GM23338 (cell line): Measurements from ENCODE around the gene INO80. TPM values are rescaled to one million over a fixed set of nuclear protein-coding genes. Genes with fewer than 3 reads are reported as not detected.
A peak's percentile ranks its signal among the peaks of the same experiment; 100 is the strongest.
"Not testable (repeated sequence)": the region's sequence is repeated elsewhere in the genome, so short reads cannot be mapped to it uniquely, and the experiment has no call there.

Experiments
- ATAC-seq: fragments of 200-7000 bp; cut with Tn5 transposase; 3 replicates; pipeline ENCODE4 v1.9.1; 2020
- DNase-seq: peaks from one replicate; pipeline ENCODE4 v3.0.0-alpha.2; 2015; ENCODE audit warnings: low spot score
- H2AFZ ChIP-seq: fragments of 200-600 bp; sonication (generic); 2 replicates; pipeline ENCODE4 v1.8.0; 2016; ENCODE audit warnings: antibody characterized with exemption, mild to moderate bottlenecking, moderate library complexity
- H3F3A ChIP-seq: fragments of 200-600 bp; sonication (generic); replicated peaks from 2 replicates; pipeline ENCODE4 v1.8.0; 2017; ENCODE audit warnings: antibody characterized with exemption, mixed run types, low read depth
- H3K27ac ChIP-seq: fragments of 200-600 bp; sonication (generic); 2 replicates; pipeline ENCODE4 v1.6.1; 2016; ENCODE audit warnings: low read depth
- H3K27me3 ChIP-seq: fragments of 200-600 bp; sonication (generic); 2 replicates; pipeline ENCODE4 v1.8.0; 2016; ENCODE audit warnings: mild to moderate bottlenecking, mixed run types, moderate library complexity; ENCODE audit not compliant: insufficient read depth
- H3K36me3 ChIP-seq: fragments of 200-600 bp; sonication (generic); 2 replicates; pipeline ENCODE4 v1.8.0; 2016; ENCODE audit warnings: mild to moderate bottlenecking; ENCODE audit not compliant: insufficient read depth
- H3K4me1 ChIP-seq: fragments of 200-600 bp; sonication (generic); 2 replicates; pipeline ENCODE4 v1.8.0; 2016; ENCODE audit warnings: mild to moderate bottlenecking, moderate library complexity; ENCODE audit not compliant: insufficient read depth
- H3K4me2 ChIP-seq: fragments of 200-600 bp; sonication (generic); 2 replicates; pipeline ENCODE4 v1.7.1; 2017; ENCODE audit warnings: mixed run types
- H3K4me3 ChIP-seq: fragments of 200-600 bp; sonication (generic); 2 replicates; pipeline ENCODE4 v1.6.1; 2016; ENCODE audit warnings: mixed run types
- H3K79me2 ChIP-seq: fragments of 200-600 bp; sonication (generic); replicated peaks from 2 replicates; pipeline ENCODE4 v1.8.0; 2017; ENCODE audit warnings: mild to moderate bottlenecking; ENCODE audit not compliant: insufficient read depth
- H3K9me2 ChIP-seq: fragments of 200-600 bp; sonication (generic); 2 replicates; pipeline ENCODE4 v1.8.0; 2017; ENCODE audit not compliant: insufficient read depth
- H4K20me1 ChIP-seq: fragments of 200-600 bp; sonication (generic); replicated peaks from 2 replicates; pipeline ENCODE4 v1.8.0; 2017; ENCODE audit warnings: mild to moderate bottlenecking; ENCODE audit not compliant: insufficient read depth
- H3K27ac Mint-ChIP-seq: 2 replicates; pipeline ENCODE4 v1.8.0; 2020; ENCODE audit warnings: inconsistent platforms, mild to moderate bottlenecking, moderate library complexity, mixed read lengths
- H3K27me3 Mint-ChIP-seq: 3 replicates; pipeline ENCODE4 v1.8.0; 2022; ENCODE audit warnings: low read depth, mild to moderate bottlenecking, moderate library complexity, mixed read lengths, inconsistent platforms; ENCODE audit not compliant: insufficient read depth, poor library complexity
- H3K36me3 Mint-ChIP-seq: 3 replicates; pipeline ENCODE4 v1.8.0; 2021; ENCODE audit warnings: low read depth, mild to moderate bottlenecking, inconsistent platforms, moderate library complexity, mixed read lengths
- H3K4me1 Mint-ChIP-seq: 3 replicates; pipeline ENCODE4 v1.8.0; 2020; ENCODE audit warnings: mild to moderate bottlenecking, inconsistent platforms, mixed read lengths
- H3K4me3 Mint-ChIP-seq: 3 replicates; pipeline ENCODE4 v1.8.0; 2021; ENCODE audit warnings: moderate library complexity, mild to moderate bottlenecking, inconsistent platforms, mixed read lengths
- H3K9me3 Mint-ChIP-seq: 3 replicates; pipeline ENCODE4 v1.8.0; 2020; ENCODE audit warnings: moderate library complexity, mild to moderate bottlenecking, inconsistent platforms, mixed read lengths
- JUNB ChIP-seq: IDR thresholded peaks from one replicate; pipeline ENCODE4 v1.6.1; 2016; ENCODE audit warnings: antibody characterized with exemption; ENCODE audit not compliant: unreplicated experiment
- POLR2AphosphoS5 ChIP-seq: IDR thresholded peaks from 2 replicates; pipeline ENCODE4 v1.6.1; 2016; ENCODE audit warnings: antibody characterized with exemption, low read depth
- ZNF114 ChIP-seq: fragments of 250-450 bp; sonication (Bioruptor Pico); IDR thresholded peaks from 2 replicates; pipeline ENCODE4 v1.5.0; 2020; ENCODE audit warnings: mild to moderate bottlenecking, moderate library complexity
- polyA plus RNA-seq: library from polyadenylated mRNA; unstranded; fragments of >200 nt; fragmentation: Nextera tagmentation; extraction: Ambion mirVana; gene quantifications from 2 replicates; pipeline ENCODE4 v1.2.1, GENCODE V29; 2016
- total RNA-seq: library from RNA; depleted of rRNA; stranded (reverse); fragments of >200 nt; shearing (Covaris generic); gene quantifications from 2 replicates; pipeline ENCODE4 v1.2.3, GENCODE V29; 2014
- TF ChIP-seq, protein P1 (sequence below): IDR thresholded peaks from one replicate; pipeline ENCODE4 v1.6.1; 2018; ENCODE audit warnings: antibody characterized with exemption; ENCODE audit not compliant: unreplicated experiment

INO80 gene
- total and polyA plus RNA-seq, 2 experiments from 2014 or later, result 6.5 to 24.9 TPM

DNA sequence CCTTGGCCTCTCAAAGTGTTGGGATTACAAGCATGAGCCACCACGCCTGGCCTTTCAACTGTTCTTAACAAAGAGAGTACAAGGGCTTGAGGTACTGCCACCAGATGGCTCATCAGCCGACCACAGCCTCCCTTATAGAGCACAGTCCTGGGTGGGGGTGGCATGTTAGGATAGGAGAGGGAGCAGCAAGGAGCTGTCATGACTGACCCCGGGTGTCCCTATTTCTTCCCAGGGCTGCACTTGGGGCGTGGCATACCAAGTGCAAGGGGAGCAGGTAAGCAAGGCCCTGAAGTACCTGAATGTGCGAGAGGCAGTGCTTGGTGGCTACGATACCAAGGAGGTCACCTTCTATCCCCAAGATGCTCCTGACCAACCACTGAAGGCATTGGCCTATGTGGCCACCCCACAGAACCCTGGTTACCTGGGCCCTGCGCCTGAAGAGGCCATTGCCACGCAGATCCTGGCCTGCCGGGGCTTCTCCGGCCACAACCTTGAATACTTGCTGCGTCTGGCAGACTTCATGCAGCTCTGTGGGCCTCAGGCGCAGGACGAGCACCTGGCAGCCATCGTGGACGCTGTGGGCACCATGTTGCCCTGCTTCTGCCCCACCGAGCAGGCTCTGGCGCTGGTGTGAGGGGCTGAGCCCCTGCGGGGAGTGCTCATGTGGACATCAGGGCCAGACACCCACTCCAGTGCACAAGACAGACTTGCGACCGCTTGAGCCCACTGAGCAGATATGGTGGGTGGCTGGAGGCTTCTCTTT lies 160.8 kb downstream of the INO80 start:
- peak overlapping the region; percentile 98 for H3K4me3 ChIP-seq
- H3K27ac Mint-ChIP-seq, result peak overlapping the region; percentile 36; the same call in 1 of the 2 replicates
- peaks cover 31% of the 10 kb centered on the region for H3K79me2 ChIP-seq
- TF ChIP-seq ZNF114 (CRISPR knock-in tag) (no peak), POLR2AphosphoS5 (peak; percentile 31; the same call in 1 of the 2 replicates), JUNB (no peak)
- TF ChIP-seq, protein P1, sequence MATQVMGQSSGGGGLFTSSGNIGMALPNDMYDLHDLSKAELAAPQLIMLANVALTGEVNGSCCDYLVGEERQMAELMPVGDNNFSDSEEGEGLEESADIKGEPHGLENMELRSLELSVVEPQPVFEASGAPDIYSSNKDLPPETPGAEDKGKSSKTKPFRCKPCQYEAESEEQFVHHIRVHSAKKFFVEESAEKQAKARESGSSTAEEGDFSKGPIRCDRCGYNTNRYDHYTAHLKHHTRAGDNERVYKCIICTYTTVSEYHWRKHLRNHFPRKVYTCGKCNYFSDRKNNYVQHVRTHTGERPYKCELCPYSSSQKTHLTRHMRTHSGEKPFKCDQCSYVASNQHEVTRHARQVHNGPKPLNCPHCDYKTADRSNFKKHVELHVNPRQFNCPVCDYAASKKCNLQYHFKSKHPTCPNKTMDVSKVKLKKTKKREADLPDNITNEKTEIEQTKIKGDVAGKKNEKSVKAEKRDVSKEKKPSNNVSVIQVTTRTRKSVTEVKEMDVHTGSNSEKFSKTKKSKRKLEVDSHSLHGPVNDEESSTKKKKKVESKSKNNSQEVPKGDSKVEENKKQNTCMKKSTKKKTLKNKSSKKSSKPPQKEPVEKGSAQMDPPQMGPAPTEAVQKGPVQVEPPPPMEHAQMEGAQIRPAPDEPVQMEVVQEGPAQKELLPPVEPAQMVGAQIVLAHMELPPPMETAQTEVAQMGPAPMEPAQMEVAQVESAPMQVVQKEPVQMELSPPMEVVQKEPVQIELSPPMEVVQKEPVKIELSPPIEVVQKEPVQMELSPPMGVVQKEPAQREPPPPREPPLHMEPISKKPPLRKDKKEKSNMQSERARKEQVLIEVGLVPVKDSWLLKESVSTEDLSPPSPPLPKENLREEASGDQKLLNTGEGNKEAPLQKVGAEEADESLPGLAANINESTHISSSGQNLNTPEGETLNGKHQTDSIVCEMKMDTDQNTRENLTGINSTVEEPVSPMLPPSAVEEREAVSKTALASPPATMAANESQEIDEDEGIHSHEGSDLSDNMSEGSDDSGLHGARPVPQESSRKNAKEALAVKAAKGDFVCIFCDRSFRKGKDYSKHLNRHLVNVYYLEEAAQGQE, result no peak
- H3K27me3 Mint-ChIP-seq, result peaks cover 50% of the 10 kb centered on the region
- peaks cover 48% of the 10 kb centered on the region for H3K36me3 Mint-ChIP-seq
- H3K4me1 ChIP-seq, result peaks cover 33% of the 10 kb centered on the region
- peaks cover 35% of the 10 kb centered on the region for H3F3A ChIP-seq
- H2AFZ ChIP-seq, result no peak overlapping the region
- no peaks in the 10 kb centered on the region; the same call in none of the 3 replicates for H3K9me3 Mint-ChIP-seq
- no peaks in the 10 kb centered on the region for H3K9me2 ChIP-seq
- 0 out of 2 replicates have a peak overlapping the region, but pooled peaks have one; percentile 8 for H3K27ac ChIP-seq
- no peaks in the 10 kb centered on the region; the same call in 1 of the 2 replicates for H4K20me1 ChIP-seq
- no peaks in the 10 kb centered on the region for H3K27me3 ChIP-seq
- peak overlapping the region; percentile 88 for H3K4me2 ChIP-seq
- ATAC-seq (no peak), DNase-seq (no peak)
- peaks cover 60% of the 10 kb centered on the region for H3K4me1 Mint-ChIP-seq
- H3K36me3 ChIP-seq, result peaks cover 7% of the 10 kb centered on the region
- H3K4me3 Mint-ChIP-seq, result peak overlapping the region; percentile 94

DNA sequence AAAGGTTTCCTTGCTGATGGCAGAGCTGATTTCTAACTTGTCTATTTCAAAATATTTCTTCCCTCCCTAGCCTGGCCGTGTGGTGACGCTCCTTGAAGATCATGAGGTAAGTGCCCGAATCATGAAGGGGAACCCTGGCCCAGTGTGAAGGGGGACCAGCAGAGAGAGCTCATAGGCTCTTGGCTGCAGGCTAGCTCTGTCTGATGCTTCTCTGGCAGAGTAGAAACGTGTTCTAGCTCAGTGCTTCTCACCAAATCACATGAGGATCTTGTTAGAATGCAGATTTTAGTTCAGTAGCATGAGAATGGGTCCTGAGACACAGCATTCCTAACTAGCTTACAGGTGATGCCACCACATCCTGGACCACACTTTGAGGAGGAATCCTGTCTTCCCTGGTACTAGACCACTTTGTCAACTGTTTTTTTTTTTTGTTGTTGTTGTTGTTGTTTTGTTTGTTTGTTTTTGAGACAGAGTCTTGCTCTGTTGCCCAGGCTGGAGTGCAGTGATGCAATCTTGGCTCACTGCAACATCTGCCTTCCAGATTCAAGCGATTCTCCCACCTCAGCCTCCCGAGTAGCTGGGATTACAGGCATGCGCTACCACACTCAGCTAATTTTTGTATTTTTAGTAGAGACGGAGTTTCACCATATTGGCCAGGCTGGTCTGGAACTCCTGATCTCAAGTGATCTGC lies 161.8 kb downstream of the INO80 start:
- H3K36me3 Mint-ChIP-seq, result peaks cover 48% of the 10 kb centered on the region
- peaks cover 26% of the 10 kb centered on the region for H3K4me1 ChIP-seq
- H2AFZ ChIP-seq, H3K27me3 ChIP-seq, H3K9me2 ChIP-seq, H4K20me1 ChIP-seq, H3K36me3 ChIP-seq, H3K9me3 Mint-ChIP-seq: not testable (repeated sequence)
- peak overlapping the region; percentile 98 for H3K4me3 ChIP-seq
- H3K4me3 Mint-ChIP-seq, result peak overlapping the region; percentile 94
- H3F3A ChIP-seq, result peaks cover 30% of the 10 kb centered on the region
- TF ChIP-seq POLR2AphosphoS5, result peak; percentile 58; the same call in 1 of the 2 replicates
- H3K79me2 ChIP-seq, result peaks cover 31% of the 10 kb centered on the region
- peak overlapping the region; percentile 100 for H3K27ac Mint-ChIP-seq
- peak overlapping the region; percentile 88 for H3K4me2 ChIP-seq
- H3K4me1 Mint-ChIP-seq, result peaks cover 55% of the 10 kb centered on the region
- H3K27ac ChIP-seq, result peak overlapping the region; percentile 36
- H3K27me3 Mint-ChIP-seq, result peaks cover 41% of the 10 kb centered on the region
- peak; percentile 2; the same call in 2 of the 3 replicates for ATAC-seq
- peak; percentile 75 for DNase-seq
